A673 (cell line): Measurements from ENCODE around the gene KCNG3. TPM values are rescaled to one million over a fixed set of nuclear protein-coding genes. Genes with fewer than 3 reads are reported as not detected.

Experiments
- BruUV-seq: library from RNA; stranded (reverse); fragments of 400-500 nt; replicated peaks from 2 replicates; lab custom pipeline; 2021; lab: Mats Ljungman, UMichigan
- CTCF ChIA-PET: fragments of 300-600 bp; sonication (Branson Sonifier 250); formaldehyde crosslinking; loops from one replicate; lab custom pipeline; 2022; ENCODE audit warnings: antibody characterized with exemption; lab: Charles Lee
- POLR2A ChIA-PET: fragments of 300-600 bp; sonication (Branson Sonifier 250); formaldehyde crosslinking; loops from one replicate; lab custom pipeline; 2022; ENCODE audit warnings: antibody characterized with exemption; ENCODE audit not compliant: low non-redundant PET; lab: Charles Lee
- DNase-seq: peaks from one replicate; pipeline ENCODE4 v3.0.0-alpha.2; 2015; ENCODE audit warnings: low spot score
- H3K27ac ChIP-seq: fragments of 200-600 bp; sonication (generic); 2 replicates; pipeline ENCODE4 v1.5.1; 2016; ENCODE audit warnings: mixed run types, low read depth, mild to moderate bottlenecking, mixed read lengths, antibody characterized with exemption, low read length; ENCODE audit not compliant: poor library complexity, severe bottlenecking
- H3K27me3 ChIP-seq: fragments of 200-600 bp; sonication (generic); replicated peaks from 2 replicates; pipeline ENCODE4 v1.6.1; 2017; ENCODE audit warnings: mixed run types, low read depth, mild to moderate bottlenecking, mixed read lengths, antibody characterized with exemption, low read length; ENCODE audit not compliant: insufficient read depth, poor library complexity
- H3K36me3 ChIP-seq: fragments of 200-600 bp; sonication (generic); 2 replicates; pipeline ENCODE4 v1.6.1; 2016; ENCODE audit warnings: mixed run types, mild to moderate bottlenecking, mixed read lengths, antibody characterized with exemption, low read length; ENCODE audit not compliant: insufficient read depth, poor library complexity, severe bottlenecking
- H3K4me1 ChIP-seq: fragments of 200-600 bp; sonication (generic); 2 replicates; pipeline ENCODE4 v1.6.1; 2017; ENCODE audit warnings: mixed run types, mild to moderate bottlenecking, mixed read lengths, antibody characterized with exemption, low read length; ENCODE audit not compliant: insufficient read depth, poor library complexity, severe bottlenecking
- H3K4me3 ChIP-seq: fragments of 200-600 bp; sonication (generic); 2 replicates; pipeline ENCODE4 v1.5.1; 2016; ENCODE audit warnings: low read depth, mixed run types, mild to moderate bottlenecking, mixed read lengths, low read length; ENCODE audit not compliant: poor library complexity, severe bottlenecking
- H3K9me3 ChIP-seq: fragments of 200-600 bp; sonication (generic); 2 replicates; pipeline ENCODE4 v1.6.1; 2016; ENCODE audit warnings: mixed run types, low read depth, mild to moderate bottlenecking, mixed read lengths, antibody characterized with exemption, low read length; ENCODE audit not compliant: poor library complexity, severe bottlenecking
- CTCF ChIP-seq: fragments of 300-800, 200-600 bp; sonication (generic); conservative IDR thresholded peaks from 2 replicates; pipeline ENCODE4 v1.5.1; 2017; ENCODE audit warnings: low read depth, mild to moderate bottlenecking, antibody characterized with exemption, low read length, moderate library complexity, mixed read lengths
- EZH2 ChIP-seq: fragments of 200-600 bp; sonication (generic); IDR thresholded peaks from 2 replicates; pipeline ENCODE4 v1.6.1; 2017; ENCODE audit warnings: borderline replicate concordance, low read depth, mild to moderate bottlenecking, mixed read lengths, antibody characterized with exemption, low read length; ENCODE audit not compliant: poor library complexity, severe bottlenecking
- intact Hi-C: fragments of 100-400 bp; cut with micrococcal nuclease; formaldehyde crosslinking; loops from one replicate; pipeline ENCODE4 v1.10.0; 2022; ENCODE audit not compliant: unreplicated experiment
- total RNA-seq: library from RNA; stranded (reverse); gene quantifications from 2 replicates; pipeline ENCODE4 v1.2.3, GENCODE V29; 2021

The KCNG3 gene
- total RNA-seq, 1 experiment from 2014 or later, result 1.5 TPM

GRCh38 chr2:42495234-42495581, 1.4 kb upstream of the KCNG3 start:
- Histone ChIP-seq H3K4me1 (no peaks in the 10 kb centered on the region), H3K27me3 (no peaks in the 10 kb centered on the region), H3K9me3 (no peaks in the 10 kb centered on the region), H3K4me3 (peak overlapping the region; percentile 62), H3K27ac (no peak overlapping the region), H3K36me3 (no peaks in the 10 kb centered on the region)
- TF ChIP-seq EZH2 (no peak), CTCF (no peak)
- no peak for DNase-seq
- ChIA-PET POLR2A (no interaction called here), CTCF (no interaction called here)
- intact Hi-C loops, result loop anchor here (1.0 to 10.0 kb wide), 3 partner anchors 168 to 315 kb away; partner anchors contain the start of gene HAAO
- no TSS peak for BruUV-seq

GRCh38 chr2:42494355-42495233, 812 bp upstream of the KCNG3 start:
- CTCF ChIA-PET, result no interaction called here
- H3K36me3 ChIP-seq, result no peaks in the 10 kb centered on the region
- H3K27ac ChIP-seq, result no peak overlapping the region
- intact Hi-C loops, result loop anchor here (1.0 to 10.0 kb wide), 3 partner anchors 169 to 316 kb away; partner anchors contain the start of gene HAAO
- H3K9me3 ChIP-seq, result no peaks in the 10 kb centered on the region
- BruUV-seq, result no TSS peak
- H3K4me1 ChIP-seq, result no peaks in the 10 kb centered on the region
- TF ChIP-seq EZH2, result no peak
- peak; percentile 95 for TF ChIP-seq CTCF
- peak overlapping the region; percentile 62 for H3K4me3 ChIP-seq
- no peaks in the 10 kb centered on the region for H3K27me3 ChIP-seq
- peak; percentile 83 for DNase-seq
- POLR2A ChIA-PET, result no interaction called here

- POLR2A ChIA-PET, result no interaction called here
- Histone ChIP-seq H3K4me3 (peak overlapping the region; percentile 62), H3K36me3 (no peaks in the 10 kb centered on the region), H3K4me1 (no peaks in the 10 kb centered on the region), H3K9me3 (no peaks in the 10 kb centered on the region), H3K27ac (no peak overlapping the region), H3K27me3 (no peaks in the 10 kb centered on the region)
- CTCF ChIA-PET, result no interaction called here
- no peak for DNase-seq
- intact Hi-C loops, result loop anchor here (10.0 kb wide), 1 partner anchor 302 kb away; the partner anchor contains the start of gene HAAO
- no TSS peak for BruUV-seq
- TF ChIP-seq EZH2 (no peak), CTCF (no peak)
Measured at GRCh38 chr2:42492691-42493467, 903 bp downstream of the KCNG3 start.
